Spleen (tissue), 7 donors: ENCODE results near the gene MRPS26.

ENCODE experiments used
- POLR2A ChIP-seq, 3 donors: fragments of 450-650 bp; IDR thresholded peaks; one replicate each; pipeline ENCODE4 v1.5.1; 2017; ENCODE audit warnings: antibody characterized with exemption in 3 of 3, mild to moderate bottlenecking in 1 of 3
- POLR2AphosphoS5 ChIP-seq, 3 donors: sonication (generic); formaldehyde crosslinking; IDR thresholded peaks; one replicate each; pipeline ENCODE4 v1.5.1; 2017; ENCODE audit warnings: antibody characterized with exemption in 3 of 3
- TF ChIP-seq, protein P1 (sequence below), 11 experiments: fragments of 200-600 bp in 7 of 11; fragments of 450-650 bp in 4 of 11; sonication (generic) in 4 of 11; IDR thresholded peaks in 8 of 11; conservative IDR thresholded peaks in 3 of 11; 1 replicate in 7 of 11; 2 replicates in 4 of 11; pipeline versions ENCODE4 v1.4.0 to v1.8.0; 2016 to 2021; ENCODE audit warnings: antibody characterized with exemption in 11 of 11, inconsistent platforms in 4 of 11, mild to moderate bottlenecking in 1 of 11
- donor health status: DM: no; HTN: no; CAD: no; lungs with moderate emphysema.
- donor health status: DM: no; HTN: no; CAD: no.
- donor health status: DM: no; HTN: no; CAD: no.

DNA sequence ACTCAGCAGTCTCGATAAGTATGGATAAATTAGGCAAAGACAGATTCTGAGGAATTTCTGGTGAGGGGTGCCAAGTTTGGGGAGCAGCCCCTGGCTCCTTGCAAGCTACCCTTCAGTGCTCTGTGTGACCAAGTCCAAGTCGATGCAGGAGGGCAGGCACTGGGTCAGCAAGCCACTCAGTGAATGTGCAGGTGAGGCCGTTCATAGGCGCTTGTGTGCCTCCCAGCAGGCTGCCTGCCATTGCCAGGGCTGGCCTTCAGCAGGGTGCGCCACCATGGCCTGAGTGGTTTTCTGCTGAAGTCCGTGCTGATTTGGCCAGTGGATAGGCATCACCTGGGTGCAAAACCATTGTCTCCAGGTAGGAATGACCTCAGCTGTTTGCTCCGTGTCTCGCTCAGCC, 5.8 kb upstream of the MRPS26 start:
- TF ChIP-seq POLR2AphosphoS5 (IDR thresholded peaks at IDR 0.05), result peak in 1 of 3 donors; percentile 34
- TF ChIP-seq, protein P1, sequence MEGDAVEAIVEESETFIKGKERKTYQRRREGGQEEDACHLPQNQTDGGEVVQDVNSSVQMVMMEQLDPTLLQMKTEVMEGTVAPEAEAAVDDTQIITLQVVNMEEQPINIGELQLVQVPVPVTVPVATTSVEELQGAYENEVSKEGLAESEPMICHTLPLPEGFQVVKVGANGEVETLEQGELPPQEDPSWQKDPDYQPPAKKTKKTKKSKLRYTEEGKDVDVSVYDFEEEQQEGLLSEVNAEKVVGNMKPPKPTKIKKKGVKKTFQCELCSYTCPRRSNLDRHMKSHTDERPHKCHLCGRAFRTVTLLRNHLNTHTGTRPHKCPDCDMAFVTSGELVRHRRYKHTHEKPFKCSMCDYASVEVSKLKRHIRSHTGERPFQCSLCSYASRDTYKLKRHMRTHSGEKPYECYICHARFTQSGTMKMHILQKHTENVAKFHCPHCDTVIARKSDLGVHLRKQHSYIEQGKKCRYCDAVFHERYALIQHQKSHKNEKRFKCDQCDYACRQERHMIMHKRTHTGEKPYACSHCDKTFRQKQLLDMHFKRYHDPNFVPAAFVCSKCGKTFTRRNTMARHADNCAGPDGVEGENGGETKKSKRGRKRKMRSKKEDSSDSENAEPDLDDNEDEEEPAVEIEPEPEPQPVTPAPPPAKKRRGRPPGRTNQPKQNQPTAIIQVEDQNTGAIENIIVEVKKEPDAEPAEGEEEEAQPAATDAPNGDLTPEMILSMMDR (IDR thresholded peaks at IDR 0.05 in 8 of 11, conservative IDR thresholded peaks at IDR 0.05 in 3 of 11), result no peak
- no peak for TF ChIP-seq POLR2A (IDR thresholded peaks at IDR 0.05)
